Esophagus muscularis mucosa (tissue), 4 donors: ENCODE data around the gene MNS1. TPM values are rescaled to one million over a fixed set of nuclear protein-coding genes. Genes with fewer than 3 reads are reported as not detected.
"Not testable (repeated sequence)": the region's sequence is repeated elsewhere in the genome, so short reads cannot be mapped to it uniquely, and the experiment has no call there.

Source experiments
- DNase-seq: peaks from one replicate; pipeline ENCODE4 v3.0.0-alpha.2; 2017; ENCODE audit errors: extremely low spot score
- H3K27ac ChIP-seq, 4 donors: fragments of 200-600 bp; sonication (generic); replicated peaks in 1 of 4; 1 replicate in 3 of 4; 2 replicates in 1 of 4; pipeline ENCODE4 v1.5.1; 2016 to 2019; ENCODE audit warnings: mild to moderate bottlenecking in 1 of 4
- H3K27me3 ChIP-seq, 4 donors: fragments of 200-600 bp; sonication (generic); one replicate each; pipeline versions ENCODE4 v1.5.1 to v1.6.0; 2016 to 2019
- H3K36me3 ChIP-seq, 4 donors: fragments of 200-600 bp; sonication (generic); one replicate each; pipeline ENCODE4 v1.5.1; 2016 to 2019
- H3K4me1 ChIP-seq, 4 donors: fragments of 200-600 bp; sonication (generic); one replicate each; pipeline ENCODE4 v1.5.1; 2016 to 2019
- H3K4me3 ChIP-seq, 4 donors: fragments of 200-600 bp; sonication (generic); 1 replicate in 2 of 4; 2 replicates in 2 of 4; pipeline ENCODE4 v1.5.1; 2016 to 2019; ENCODE audit warnings: mild to moderate bottlenecking in 4 of 4, moderate library complexity in 1 of 4
- H3K9me3 ChIP-seq, 4 donors: fragments of 200-600 bp; sonication (generic); 1 replicate in 3 of 4; 2 replicates in 1 of 4; pipeline ENCODE4 v1.5.1; 2016 to 2019
- CTCF ChIP-seq, 3 experiments: fragments of 200-600 bp in 2 of 3; fragments of 450-650 bp in 1 of 3; sonication (generic) in 2 of 3; IDR thresholded peaks; one replicate each; pipeline ENCODE4 v1.5.1; 2017 to 2019; ENCODE audit warnings: antibody characterized with exemption in 3 of 3, mild to moderate bottlenecking in 2 of 3, moderate library complexity in 1 of 3
- EP300 ChIP-seq: sonication (generic); formaldehyde crosslinking; IDR thresholded peaks from one replicate; pipeline ENCODE4 v1.6.1; 2017; ENCODE audit warnings: antibody characterized with exemption
- POLR2A ChIP-seq: fragments of 450-650 bp; IDR thresholded peaks from one replicate; pipeline ENCODE4 v1.6.1; 2017; ENCODE audit warnings: antibody characterized with exemption, moderate library complexity, mild to moderate bottlenecking, low read depth
- POLR2AphosphoS5 ChIP-seq, 2 donors: sonication (generic); formaldehyde crosslinking; IDR thresholded peaks; one replicate each; pipeline ENCODE4 v1.6.1; 2017; ENCODE audit warnings: antibody characterized with exemption in 2 of 2
- WGBS: methylation state at CpG from one replicate; pipeline ENCODE4 v1.1.5; 2018; 5-methylcytosine and 5-hydroxymethylcytosine counted together
- intact Hi-C: fragments of 100-400 bp; cut with DNase I; formaldehyde crosslinking; loops from one replicate; pipeline ENCODE4 v1.15.1; 2023
- total RNA-seq, 4 donors: library from RNA; depleted of rRNA; stranded (reverse); fragments of >200 nt; gene quantifications; one replicate each; pipeline versions ENCODE4 v1.1.0 to v1.2.1, GENCODE V29; 2016

MNS1 gene
- total RNA-seq, 4 donors from 2014 or later: 0.42 to 0.66 (median 0.49) TPM

DNA sequence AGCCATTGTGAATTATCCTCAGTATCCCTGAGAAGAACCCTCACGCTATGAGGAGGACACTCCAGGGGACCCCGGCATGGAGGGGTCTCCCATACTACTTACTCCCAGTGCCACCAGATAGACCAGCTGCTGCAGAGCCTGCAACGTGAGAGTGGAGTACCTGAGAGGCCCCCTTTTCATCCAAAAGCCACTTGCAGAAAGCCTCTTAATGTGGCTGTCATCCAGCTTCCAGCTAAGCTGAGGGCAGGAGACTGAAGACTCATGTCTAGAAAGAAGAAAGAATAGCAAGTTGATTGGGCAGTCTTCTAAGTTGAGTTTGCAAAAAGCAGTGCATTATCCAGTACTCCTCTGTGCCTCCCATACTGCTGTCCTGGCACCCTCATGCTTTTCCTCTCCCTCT, 27.3 kb upstream of the MNS1 start:
- no peak overlapping the region for H3K27ac ChIP-seq
- intact Hi-C loops: loop anchor here (5.0 to 10.0 kb wide), 4 partner anchors 313 to 815 kb away; no protein-coding TSS in a partner anchor
- H3K4me3 ChIP-seq: no peak overlapping the region
- H3K27me3 ChIP-seq: no peaks in the 10 kb centered on the region
- DNase-seq: no peak
- peaks cover 0 to 6% (median 3%) of the 10 kb centered on the region in 4 donors for H3K4me1 ChIP-seq
- TF ChIP-seq POLR2AphosphoS5 (IDR thresholded peaks at IDR 0.05): no peak
- no peak for TF ChIP-seq EP300
- TF ChIP-seq POLR2A: no peak
- no peak for TF ChIP-seq CTCF (IDR thresholded peaks at IDR 0.05)
- H3K9me3 ChIP-seq: no peaks in the 10 kb centered on the region
- H3K36me3 ChIP-seq: no peaks in the 10 kb centered on the region
- WGBS: 82% methylated on average over 3 of the region's 3 CpGs

GRCh38 chr15:56491110-56491722, 26.3 kb upstream of the MNS1 start:
- H3K36me3 ChIP-seq: no peaks in the 10 kb centered on the region
- H3K4me1 ChIP-seq: no peaks in the 10 kb centered on the region
- no peaks in the 10 kb centered on the region for H3K9me3 ChIP-seq
- intact Hi-C loops: loop anchor here (5.0 to 10.0 kb wide), 4 partner anchors 314 to 816 kb away; no protein-coding TSS in a partner anchor
- no peak overlapping the region for H3K4me3 ChIP-seq
- no peaks in the 10 kb centered on the region for H3K27me3 ChIP-seq
- H3K27ac ChIP-seq: no peak overlapping the region
- 34% methylated on average over 5 of the region's 5 CpGs for WGBS
- peak; percentile 76 to 93 (median 77) for TF ChIP-seq CTCF (IDR thresholded peaks at IDR 0.05)
- TF ChIP-seq POLR2AphosphoS5 (IDR thresholded peaks at IDR 0.05): no peak
- no peak for DNase-seq

- WGBS: 89% methylated on average over 1 of the region's 1 CpG
- intact Hi-C loops: loop anchor here (5.0 to 10.0 kb wide), 4 partner anchors 314 to 817 kb away; no protein-coding TSS in a partner anchor
- no peaks in the 10 kb centered on the region for H3K36me3 ChIP-seq
- no peaks in the 10 kb centered on the region for H3K4me1 ChIP-seq
- TF ChIP-seq POLR2AphosphoS5 (IDR thresholded peaks at IDR 0.05) (no peak), POLR2A (no peak), EP300 (no peak), CTCF (IDR thresholded peaks at IDR 0.05) (no peak)
- DNase-seq: no peak
- H3K4me3 ChIP-seq: no peak overlapping the region
- no peak overlapping the region for H3K27ac ChIP-seq
- H3K27me3 ChIP-seq: no peaks in the 10 kb centered on the region
- H3K9me3 ChIP-seq: no peaks in the 10 kb centered on the region
Observed at GRCh38 chr15:56490461-56490860, 25.5 kb upstream of the MNS1 start.

DNA sequence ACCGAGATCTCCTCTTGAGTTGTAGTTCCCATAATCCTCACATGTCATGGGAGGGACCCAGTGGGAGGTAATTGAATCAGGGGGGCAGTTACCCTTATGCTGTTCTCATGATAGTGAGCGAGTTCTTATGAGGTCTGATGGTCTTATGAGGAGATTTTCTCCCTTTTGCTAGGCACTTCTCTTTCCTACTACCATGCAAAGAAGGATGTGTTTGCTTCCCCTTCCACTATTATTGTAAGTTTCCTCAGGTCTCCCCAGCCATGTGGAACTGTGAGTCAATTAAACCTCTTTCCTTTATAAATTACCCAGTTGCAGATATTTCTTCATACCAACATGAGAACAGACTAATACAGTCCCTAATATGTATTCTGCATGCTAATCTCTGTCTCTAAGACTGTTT, 21.3 kb upstream of the MNS1 start:
- H3K4me3 ChIP-seq, H3K9me3 ChIP-seq, H3K36me3 ChIP-seq, H3K27ac ChIP-seq, H3K27me3 ChIP-seq, H3K4me1 ChIP-seq, DNase-seq: not testable (repeated sequence)
- 93% methylated on average over 2 of the region's 2 CpGs for WGBS
- intact Hi-C loops: loop anchor here (10.0 kb wide), 1 partner anchor 1039 kb away; no protein-coding TSS in a partner anchor

DNA sequence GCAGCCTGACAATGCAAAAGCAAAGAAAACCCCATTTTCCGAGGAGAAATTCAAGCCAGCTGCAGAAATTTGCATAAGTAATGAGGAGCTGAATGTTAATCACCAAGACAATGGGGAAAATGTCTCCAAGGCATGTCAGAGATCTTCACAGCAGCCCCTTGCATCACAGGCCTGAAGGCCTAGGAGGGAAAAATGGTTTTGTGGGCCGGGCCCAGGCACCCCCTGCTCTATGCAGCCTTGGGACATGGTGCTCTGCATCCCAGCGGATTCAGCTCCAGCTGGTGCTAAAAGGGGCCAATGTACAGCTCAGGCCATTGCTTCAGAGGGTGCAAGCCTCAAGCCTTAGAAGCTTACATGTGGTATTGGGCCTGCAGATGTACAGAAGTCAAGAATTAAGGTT, 20.5 kb upstream of the MNS1 start:
- intact Hi-C loops: loop anchor here (10.0 kb wide), 1 partner anchor 1039 kb away; no protein-coding TSS in a partner anchor
- not testable (repeated sequence) for H3K4me3 ChIP-seq

GRCh38 chr15:56484287-56484686, 19.4 kb upstream of the MNS1 start:
- H3K27me3 ChIP-seq: no peaks in the 10 kb centered on the region
- intact Hi-C loops: loop anchor here (10.0 kb wide), 1 partner anchor 1041 kb away; no protein-coding TSS in a partner anchor
- WGBS: 77% methylated on average over 2 of the region's 2 CpGs
- no peaks in the 10 kb centered on the region for H3K4me1 ChIP-seq
- DNase-seq: no peak
- no peak overlapping the region for H3K27ac ChIP-seq
- H3K36me3 ChIP-seq: no peaks in the 10 kb centered on the region
- H3K9me3 ChIP-seq: no peaks in the 10 kb centered on the region
- no peak for TF ChIP-seq POLR2A
- TF ChIP-seq EP300: no peak
- TF ChIP-seq POLR2AphosphoS5 (IDR thresholded peaks at IDR 0.05): no peak
- TF ChIP-seq CTCF (IDR thresholded peaks at IDR 0.05): no peak
- H3K4me3 ChIP-seq: no peak overlapping the region

More for the DNA sequence above, 20.5 kb upstream of the MNS1 start:
- not testable (repeated sequence) for H3K36me3 ChIP-seq, DNase-seq, H3K9me3 ChIP-seq, H3K27ac ChIP-seq, H3K27me3 ChIP-seq, H3K4me1 ChIP-seq
- 98% methylated on average over 3 of the region's 3 CpGs for WGBS
